SK-N-SH (cell line): Measurements from ENCODE around the gene CALU. TPM values are rescaled to one million over a fixed set of nuclear protein-coding genes. Genes with fewer than 3 reads are reported as not detected.

Experiments used
- CTCF ChIA-PET: fragments of 300-600, 350-600 bp; formaldehyde crosslinking; extraction: SDS; loops from one replicate; lab custom pipeline; 2021; lab: Yijun Ruan, JAX
- POLR2A ChIA-PET: fragments of 350-600 bp; sonication (Branson Sonifier 250); formaldehyde crosslinking; extraction: SDS; loops from one replicate; lab custom pipeline; 2020; ENCODE audit warnings: antibody characterized with exemption, inconsistent platforms; lab: Yijun Ruan, JAX
- DNase-seq: peaks from one replicate; pipeline ENCODE4 v3.0.0; 2012
- H2AFZ ChIP-seq: fragments of 200-600 bp; sonication (generic); 2 replicates; pipeline ENCODE4 v1.8.1; 2016; ENCODE audit warnings: antibody characterized with exemption, mild to moderate bottlenecking, low read depth
- H3F3A ChIP-seq: fragments of 200-600 bp; sonication (generic); replicated peaks from 2 replicates; pipeline ENCODE3; 2016; ENCODE audit warnings: antibody characterized with exemption, mild to moderate bottlenecking; ENCODE audit not compliant: insufficient read depth
- H3K27ac ChIP-seq, 2 experiments: fragments of 200-500 bp in 1 of 2; fragments of 200-600 bp in 1 of 2; sonication (Bioruptor generic) in 1 of 2; sonication (generic), shearing (Covaris generic) in 1 of 2; 2 replicates each; pipeline versions ENCODE4 v1.5.1 to v1.6.1; 2014 to 2016; ENCODE audit warnings: low read depth in 2 of 2, inconsistent platforms in 1 of 2, low read length in 1 of 2, mild to moderate bottlenecking in 1 of 2, mixed read lengths in 1 of 2
- H3K27me3 ChIP-seq: fragments of 200-600 bp; sonication (generic), shearing (Covaris generic); 2 replicates; pipeline ENCODE4 v1.6.1; 2016; ENCODE audit warnings: mixed run types; ENCODE audit not compliant: insufficient read depth
- H3K36me3 ChIP-seq, 2 experiments: fragments of 200-500 bp in 1 of 2; fragments of 200-600 bp in 1 of 2; sonication (Bioruptor generic) in 1 of 2; sonication (generic) in 1 of 2; replicated peaks in 1 of 2; 2 replicates each; pipeline versions ENCODE3 to v1.5.1; 2014 to 2016; ENCODE audit warnings: low read length in 1 of 2, mild to moderate bottlenecking in 1 of 2; ENCODE audit not compliant: insufficient read depth in 2 of 2, control insufficient read depth in 1 of 2
- H3K4me1 ChIP-seq, 2 experiments: fragments of 200-500 bp in 1 of 2; fragments of 200-600 bp in 1 of 2; sonication (Bioruptor generic) in 1 of 2; sonication (generic), shearing (Covaris generic) in 1 of 2; 2 replicates each; pipeline versions ENCODE4 v1.5.1 to v1.6.1; 2014 to 2016; ENCODE audit warnings: low read depth in 1 of 2, low read length in 1 of 2, mixed run types in 1 of 2; ENCODE audit not compliant: insufficient read depth in 2 of 2, control insufficient read depth in 1 of 2
- H3K4me2 ChIP-seq: fragments of 200-600 bp; sonication (generic), shearing (Covaris generic); 2 replicates; pipeline ENCODE4 v1.6.1; 2017; ENCODE audit warnings: mixed run types
- H3K4me3 ChIP-seq, 2 experiments: fragments of 200-500 bp in 1 of 2; fragments of 200-600 bp in 1 of 2; sonication (Bioruptor generic) in 1 of 2; sonication (generic), shearing (Covaris generic) in 1 of 2; 2 replicates each; pipeline versions ENCODE4 v1.5.1 to v1.8.1; 2014 to 2016; ENCODE audit warnings: low read depth in 2 of 2, inconsistent platforms in 1 of 2, low read length in 1 of 2, mild to moderate bottlenecking in 1 of 2, mixed read lengths in 1 of 2, moderate library complexity in 1 of 2
- H3K79me2 ChIP-seq: fragments of 200-600 bp; sonication (generic); 2 replicates; pipeline ENCODE4 v1.8.1; 2017; ENCODE audit warnings: mild to moderate bottlenecking; ENCODE audit not compliant: insufficient read depth
- H3K9ac ChIP-seq: fragments of 200-600 bp; sonication (generic); 2 replicates; pipeline ENCODE4 v1.6.1; 2017; ENCODE audit warnings: mixed run types
- H3K9me2 ChIP-seq: fragments of 200-600 bp; sonication (generic); 2 replicates; pipeline ENCODE4 v1.6.1; 2017; ENCODE audit warnings: mixed run types
- H3K9me3 ChIP-seq: fragments of 200-600 bp; sonication (generic); 2 replicates; pipeline ENCODE4 v1.6.1; 2017; ENCODE audit warnings: mixed run types, mild to moderate bottlenecking, moderate library complexity
- H4K20me1 ChIP-seq: fragments of 200-600 bp; sonication (generic); 2 replicates; pipeline ENCODE4 v1.6.1; 2017; ENCODE audit warnings: mild to moderate bottlenecking, mixed run types; ENCODE audit not compliant: insufficient read depth
- EZH2phosphoT487 ChIP-seq: fragments of 200-600 bp; sonication (generic); IDR thresholded peaks from 2 replicates; pipeline ENCODE4 v1.6.1; 2017; ENCODE audit warnings: low read depth, mixed run types, mild to moderate bottlenecking, antibody characterized with exemption, moderate library complexity, borderline replicate concordance
- FOXJ3 ChIP-seq: sonication (generic); formaldehyde crosslinking; IDR thresholded peaks from 2 replicates; pipeline ENCODE4 v1.5.1; 2020; ENCODE audit warnings: mild to moderate bottlenecking, missing genetic modification reagents
- GATA2 ChIP-seq: sonication (generic); formaldehyde crosslinking; IDR thresholded peaks from 2 replicates; pipeline ENCODE4 v1.5.0; 2020; ENCODE audit warnings: mild to moderate bottlenecking, missing genetic modification reagents
- IRF3 ChIP-seq: fragments of 150-350 bp; IDR thresholded peaks from 2 replicates; pipeline ENCODE4 v1.6.1; 2016; ENCODE audit warnings: mild to moderate bottlenecking, low read depth, low read length
- JUND ChIP-seq: IDR thresholded peaks from 2 replicates; pipeline ENCODE4 v1.4.0; 2012
- NRF1 ChIP-seq: IDR thresholded peaks from 2 replicates; pipeline ENCODE4 v1.6.1; 2012; ENCODE audit warnings: low read depth, mild to moderate bottlenecking, low read length
- POLR2AphosphoS5 ChIP-seq: IDR thresholded peaks from 2 replicates; pipeline ENCODE4 v1.6.1; 2012; ENCODE audit warnings: low read depth, low read length
- RAD21 ChIP-seq: IDR thresholded peaks from 2 replicates; pipeline ENCODE4 v1.6.1; 2012; ENCODE audit warnings: mild to moderate bottlenecking, low read length
- RXRA ChIP-seq: IDR thresholded peaks from 2 replicates; pipeline ENCODE4 v1.4.0; 2012; ENCODE audit warnings: low read depth, mild to moderate bottlenecking, borderline replicate concordance
- SIN3A ChIP-seq: IDR thresholded peaks from 2 replicates; pipeline ENCODE4 v1.6.1; 2012; ENCODE audit warnings: low read depth, mild to moderate bottlenecking, low read length, moderate library complexity, borderline replicate concordance
- WGBS: methylation state at CpG from one replicate; pipeline ENCODE4 v1.1.6; 2017; ENCODE audit warnings: low lambda C conversion rate; 5-methylcytosine and 5-hydroxymethylcytosine counted together
- polyA plus RNA-seq, 3 experiments: library from polyadenylated mRNA; depleted of rRNA; stranded (reverse); fragments of >200 nt; gene quantifications; 2 replicates each; pipeline ENCODE4 v1.2.3, GENCODE V29; 2012

Gene CALU
- polyA plus RNA-seq, 1 of the 3 experiments (the other 2 are of a cell fraction): 195 TPM

GRCh38 chr7:128714701-128715495 is 24.3 kb upstream of the CALU start:
- H3K9me3 ChIP-seq: no peaks in the 10 kb centered on the region
- POLR2A ChIA-PET: no interaction called here
- no peaks in the 10 kb centered on the region for H3K79me2 ChIP-seq
- CTCF ChIA-PET: interaction anchor here (0.5 to 2.3 kb wide), 5 partner anchors 10 to 303 kb away, joined by 3 to 7 read pairs (median 3); no protein-coding TSS in a partner anchor
- no peaks in the 10 kb centered on the region for H4K20me1 ChIP-seq
- no peak for DNase-seq
- no peaks in the 10 kb centered on the region for H3F3A ChIP-seq
- no peak overlapping the region for H2AFZ ChIP-seq
- H3K4me3 ChIP-seq: no peak overlapping the region
- H3K4me1 ChIP-seq: no peaks in the 10 kb centered on the region
- TF ChIP-seq FOXJ3 (CRISPR knock-in tag) (no peak), RAD21 (no peak), EZH2phosphoT487 (no peak), NRF1 (no peak)
- no peak overlapping the region for H3K27ac ChIP-seq
- no peaks in the 10 kb centered on the region for H3K9me2 ChIP-seq
- H3K4me2 ChIP-seq: no peak overlapping the region
- no peaks in the 10 kb centered on the region for H3K36me3 ChIP-seq
- 64% methylated on average over 8 of the region's 8 CpGs for WGBS
- no peak overlapping the region for H3K9ac ChIP-seq
- H3K27me3 ChIP-seq: peaks cover 5% of the 10 kb centered on the region; the same call in 1 of the 2 replicates

- CTCF ChIA-PET: interaction anchor here (1.0 to 1.1 kb wide), 5 partner anchors 9 to 42 kb away, joined by 3 to 4 read pairs (median 3); no protein-coding TSS in a partner anchor
- Histone ChIP-seq H3K4me2 (no peak overlapping the region), H3K9ac (no peak overlapping the region), H2AFZ (no peak overlapping the region), H3K4me3 (no peak overlapping the region), H3K36me3 (no peaks in the 10 kb centered on the region), H3F3A (no peaks in the 10 kb centered on the region), H4K20me1 (no peaks in the 10 kb centered on the region), H3K79me2 (no peaks in the 10 kb centered on the region), H3K9me3 (no peaks in the 10 kb centered on the region), H3K27me3 (peaks cover 5% of the 10 kb centered on the region; the same call in 1 of the 2 replicates), H3K27ac (no peak overlapping the region), H3K4me1 (no peaks in the 10 kb centered on the region), H3K9me2 (no peaks in the 10 kb centered on the region)
- TF ChIP-seq IRF3: no peak
- TF ChIP-seq POLR2AphosphoS5: no peak
- no peak for TF ChIP-seq JUND
- TF ChIP-seq SIN3A: no peak
- 62% methylated on average over 6 of the region's 6 CpGs for WGBS
- POLR2A ChIA-PET: no interaction called here
- DNase-seq: no peak
Measured at GRCh38 chr7:128718967-128719642, 20.1 kb upstream of the CALU start.

- Histone ChIP-seq H3K36me3 (no peaks in the 10 kb centered on the region), H3K4me3 (no peak overlapping the region), H3K9me2 (no peaks in the 10 kb centered on the region), H3K79me2 (no peaks in the 10 kb centered on the region), H3K4me1 (no peaks in the 10 kb centered on the region), H3K9me3 (no peaks in the 10 kb centered on the region), H2AFZ (no peak overlapping the region), H3K4me2 (no peak overlapping the region), H3F3A (no peaks in the 10 kb centered on the region), H3K27me3 (no peaks in the 10 kb centered on the region), H4K20me1 (no peaks in the 10 kb centered on the region), H3K9ac (no peak overlapping the region), H3K27ac (no peak overlapping the region)
- ChIA-PET POLR2A (no interaction called here), CTCF (interaction anchor here (0.9 kb wide), 1 partner anchor 291 kb away, joined by 3 read pairs; no protein-coding TSS in a partner anchor)
- TF ChIP-seq GATA2: peak; percentile 59
- no peak for TF ChIP-seq RXRA
- no peak for DNase-seq
Measured at GRCh38 chr7:128721376-128721775, 17.8 kb upstream of the CALU start.
